LNCAP (cell line): ENCODE data around the gene ZNF438.

Source experiments
- CTCF ChIP-seq: fragments of 450-650 bp; IDR thresholded peaks from 2 replicates; pipeline ENCODE4 v1.5.1; 2017; ENCODE audit warnings: mild to moderate bottlenecking

ZNF438 gene

GRCh38 chr10:30804478-30805055, 227.1 kb downstream of the ZNF438 start:
- no peak for TF ChIP-seq CTCF

GRCh38 chr10:30803892-30804322, 227.8 kb downstream of the ZNF438 start:
- no peak for TF ChIP-seq CTCF

- no peak for TF ChIP-seq CTCF
Observed at GRCh38 chr10:30803058-30803457, 228.6 kb downstream of the ZNF438 start.

- TF ChIP-seq CTCF = no peak
Observed at GRCh38 chr10:30800368-30800767, 231.3 kb downstream of the ZNF438 start.

GRCh38 chr10:30798646-30799185, 232.9 kb downstream of the ZNF438 start:
- TF ChIP-seq CTCF = no peak
